Hypothalamus (tissue), 51 donors: ENCODE results near the gene EIF2B5.
A peak's percentile ranks its signal among the peaks of the same experiment; 100 is the strongest.
"Not testable (repeated sequence)": the region's sequence is repeated elsewhere in the genome, so short reads cannot be mapped to it uniquely, and the experiment has no call there.

Experiments
- DNase-seq, 51 donors: peaks; one replicate each; lab custom pipeline; 2025; lab: John Stamatoyannopoulos, UW

Gene EIF2B5

DNA sequence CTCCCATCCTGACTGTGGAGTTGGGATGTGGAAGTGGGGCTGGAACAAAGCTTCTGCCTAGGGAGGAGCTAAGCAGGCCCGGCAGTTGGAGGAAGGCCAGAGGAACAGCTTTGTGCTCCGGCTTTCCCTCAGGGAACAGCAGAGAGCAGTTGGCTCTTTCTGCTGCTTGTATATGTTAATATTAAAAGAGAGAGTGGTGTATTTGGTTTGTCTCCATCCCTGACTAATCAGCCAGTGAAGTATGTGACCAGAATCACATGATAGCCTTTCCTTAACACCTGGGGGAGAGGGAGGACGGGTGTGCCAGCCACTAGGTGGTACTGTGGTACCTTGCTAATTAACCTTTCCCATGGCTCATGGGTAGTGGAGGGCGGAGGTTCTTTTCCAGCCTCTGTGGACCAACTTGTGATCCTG, 10.0 kb downstream of the EIF2B5 start:
- peak in 9 of 51 donors; percentile 3 to 42 (median 13) for DNase-seq

- no peak for DNase-seq
These were observed 10.7 kb downstream of the EIF2B5 start for GRCh38 chr3:184145751-184146270.

DNA sequence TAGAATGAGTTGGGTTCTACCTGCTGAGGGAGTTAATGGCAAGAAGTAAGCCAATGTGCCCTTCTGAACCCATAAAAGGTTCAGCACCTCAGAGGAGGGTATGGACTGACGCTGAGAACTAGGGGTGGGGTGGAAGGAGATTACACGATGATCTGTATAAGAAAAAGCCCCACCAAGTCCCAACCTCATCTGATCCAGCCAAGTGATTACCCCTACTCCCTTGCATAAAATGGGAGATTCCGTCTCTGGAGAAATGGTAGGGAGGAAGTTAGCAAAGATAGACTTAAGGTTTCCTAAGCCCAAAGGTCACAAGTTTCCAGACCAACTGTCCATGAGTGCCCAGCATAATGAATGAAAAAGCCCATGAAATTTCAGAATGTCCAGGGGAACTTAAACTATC, 12.9 kb downstream of the EIF2B5 start:
- DNase-seq = no peak

DNA sequence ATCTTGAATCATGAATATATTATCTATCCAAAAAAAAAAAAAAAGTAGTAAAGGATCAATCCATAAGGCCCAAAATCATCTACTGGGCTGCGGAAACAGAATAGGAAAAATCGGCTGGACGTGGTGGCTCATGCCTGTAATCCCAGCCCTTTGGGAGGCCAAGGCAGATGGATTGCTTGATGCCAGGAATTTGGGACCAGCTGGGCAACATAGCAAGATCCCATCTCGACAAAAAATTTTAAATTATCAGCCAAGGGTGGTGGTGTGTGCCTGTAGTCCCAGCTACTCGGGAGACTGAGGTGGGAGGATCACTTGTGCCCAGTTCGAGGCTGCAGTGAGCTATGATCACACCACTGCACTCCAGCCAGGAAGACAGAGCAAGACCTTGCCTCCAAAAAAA, 14.0 kb downstream of the EIF2B5 start:
- DNase-seq = no peak

DNA sequence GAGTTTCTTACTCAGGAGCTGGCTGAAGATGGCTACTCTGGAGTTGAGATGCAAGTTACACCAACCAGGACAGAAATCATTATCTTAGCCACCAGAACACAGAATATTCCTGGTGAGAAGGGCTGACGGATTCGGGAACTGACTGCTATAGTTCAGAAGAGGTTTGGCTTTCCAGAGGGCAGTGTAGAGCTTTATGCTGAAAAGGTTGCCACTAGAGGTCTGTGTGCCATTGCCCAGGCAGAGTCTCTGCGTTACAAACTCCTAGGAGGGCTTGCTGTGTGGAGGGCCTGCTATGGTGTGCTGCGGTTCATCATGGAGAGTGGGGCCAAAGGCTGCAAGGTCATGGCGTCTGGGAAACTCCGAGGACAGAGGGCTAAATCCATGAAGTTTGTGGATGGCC, 14.6 kb downstream of the EIF2B5 start:
- not testable (repeated sequence) for DNase-seq

DNA sequence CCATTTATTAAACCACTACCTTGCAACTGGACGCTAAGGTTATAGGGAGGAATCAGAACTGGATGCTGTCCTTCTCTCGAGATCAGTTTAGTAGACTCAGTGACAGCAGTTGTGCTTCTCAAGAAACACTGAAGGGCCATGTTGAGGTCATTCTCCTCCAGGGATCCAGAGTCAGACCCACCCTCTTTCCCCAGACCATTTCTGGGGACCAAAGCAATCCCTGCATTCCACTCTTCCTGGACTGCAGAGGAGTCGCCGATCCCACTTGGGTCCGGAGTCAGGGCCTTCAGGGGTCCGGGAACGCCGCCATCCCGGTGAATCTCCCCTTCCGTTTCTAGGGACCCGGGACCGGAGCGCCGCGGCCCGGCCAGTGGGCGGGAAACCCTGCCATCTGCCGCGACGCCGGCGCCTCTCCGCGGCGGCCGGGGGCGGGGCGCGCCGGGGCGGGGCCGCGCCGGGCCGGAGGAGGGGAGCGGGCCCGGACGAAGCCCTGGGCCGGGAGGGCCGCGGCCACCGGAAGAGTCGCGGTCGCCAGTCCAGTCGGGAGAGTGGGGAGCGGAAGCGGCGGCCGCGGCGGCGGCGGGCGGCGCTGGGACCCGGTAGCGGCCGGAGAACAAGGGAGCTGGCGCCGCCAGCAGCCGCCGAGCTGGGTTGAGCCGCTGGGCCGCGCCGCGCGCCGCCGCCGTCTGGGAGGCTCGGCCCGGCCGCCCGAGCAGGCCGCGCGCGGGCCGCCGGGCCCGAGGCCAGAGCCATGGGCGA, 19.9 kb downstream of the EIF2B5 start, which contains the start of gene DVL3:
TSS of gene DVL3 (plus strand) at position 493 of the 759 bp plus-strand sequence. CDS start at position 752, 259 bp downstream.
- DNase-seq = peak in 49 of 51 donors; percentile 4 to 78 (median 51)

- peak in 28 of 51 donors; percentile 16 to 76 (median 47) for DNase-seq
These were observed 20.7 kb downstream of the EIF2B5 start for GRCh38 chr3:184155644-184156521.

GRCh38 chr3:184156522-184156955, 21.4 kb downstream of the EIF2B5 start:
- DNase-seq = peak in 42 of 51 donors; percentile 8 to 70 (median 43)

GRCh38 chr3:184157206-184157605, 22.0 kb downstream of the EIF2B5 start:
- DNase-seq = no peak

DNA sequence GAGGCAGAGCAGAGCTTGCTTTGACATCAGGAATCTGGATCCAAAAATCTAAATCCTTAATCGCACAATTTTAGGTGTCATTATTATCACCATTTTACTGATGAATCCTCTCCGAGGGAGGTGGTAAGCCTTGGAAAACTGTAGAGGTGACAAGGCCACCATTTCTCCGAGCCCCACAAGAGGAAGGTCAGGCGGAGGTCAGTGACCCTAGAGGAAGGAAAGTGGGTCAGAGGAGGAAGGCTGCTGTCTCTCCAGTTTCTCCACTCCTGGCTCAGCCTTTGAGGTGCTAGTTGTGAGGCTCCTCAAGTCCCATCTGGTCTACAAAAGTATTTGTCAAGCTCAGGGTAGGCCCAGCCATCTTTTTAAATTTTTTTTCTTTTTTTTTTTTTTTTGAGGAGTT, 23.2 kb downstream of the EIF2B5 start:
- no peak for DNase-seq

DNA sequence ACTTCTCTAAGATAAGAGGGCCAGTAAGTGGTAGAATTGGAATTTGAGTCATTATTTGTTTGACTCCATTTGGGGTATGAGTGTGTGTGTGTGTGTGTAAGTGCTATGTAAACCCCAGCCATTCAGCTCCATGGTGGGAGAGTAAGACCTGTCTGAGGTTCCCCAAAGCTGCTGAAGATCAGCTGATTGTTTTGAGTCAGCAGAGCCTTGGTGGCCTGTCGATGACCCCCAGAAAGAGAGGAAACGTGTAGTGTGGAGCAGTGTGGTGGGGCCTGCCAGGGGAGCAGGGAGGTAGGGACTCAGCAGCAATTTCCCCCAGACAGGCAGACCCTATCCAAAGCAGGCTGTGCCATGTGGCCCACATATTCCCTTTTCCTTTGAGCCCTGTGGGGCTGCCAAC, 25.3 kb downstream of the EIF2B5 start:
- no peak for DNase-seq

GRCh38 chr3:184162571-184163070, 27.5 kb downstream of the EIF2B5 start:
- not testable (repeated sequence) for DNase-seq

DNA sequence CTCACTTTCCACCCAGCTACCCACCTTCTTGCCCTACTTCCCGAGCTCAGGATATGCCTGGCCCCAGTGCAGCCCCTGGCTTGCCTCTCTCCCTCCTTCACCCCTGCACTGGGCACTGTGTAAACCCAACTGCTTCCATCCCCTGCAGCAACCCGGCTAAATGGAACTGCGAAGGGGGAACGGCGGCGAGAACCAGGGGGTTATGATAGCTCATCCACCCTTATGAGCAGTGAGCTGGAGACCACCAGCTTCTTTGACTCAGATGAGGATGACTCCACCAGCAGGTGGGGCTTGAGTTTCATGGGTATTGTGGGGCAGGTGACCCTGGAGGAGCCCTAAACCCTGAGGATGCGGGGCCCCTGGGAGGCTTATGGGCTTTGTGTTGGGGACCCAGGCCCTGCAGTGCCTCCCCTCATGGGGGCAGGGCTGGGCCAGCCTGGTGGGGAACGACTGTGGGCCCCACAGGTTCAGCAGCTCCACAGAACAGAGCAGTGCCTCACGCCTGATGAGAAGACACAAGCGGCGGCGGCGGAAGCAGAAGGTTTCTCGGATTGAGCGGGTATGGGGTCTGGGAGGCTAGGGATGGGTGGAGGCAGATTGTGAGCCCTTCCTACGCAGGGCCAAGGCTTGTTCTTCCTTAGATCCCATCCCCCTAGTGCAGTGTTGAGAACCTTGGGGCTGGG, 29.6 kb downstream of the EIF2B5 start:
- DNase-seq = no peak

DNA sequence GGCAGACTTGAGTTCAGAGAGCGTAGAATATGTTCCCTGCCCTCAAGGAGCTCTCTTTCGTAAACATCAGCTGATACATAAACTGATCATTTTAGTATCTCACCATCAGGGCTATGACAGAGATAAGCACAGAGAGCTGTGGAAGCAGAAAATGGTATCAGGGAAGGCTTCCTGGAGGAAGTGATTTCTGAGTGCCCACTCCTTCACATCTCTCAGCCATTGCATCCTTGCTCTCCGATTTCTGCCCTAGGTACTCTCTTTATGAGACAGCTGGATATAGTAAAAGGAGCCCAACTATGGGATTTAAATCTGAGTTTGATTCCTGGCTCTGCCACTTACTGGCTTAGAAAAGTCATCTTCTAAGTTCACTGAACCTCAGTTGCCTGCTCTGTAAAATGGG, 30.4 kb downstream of the EIF2B5 start:
- no peak for DNase-seq

GRCh38 chr3:184166671-184167070, 31.5 kb downstream of the EIF2B5 start:
- DNase-seq = no peak

DNA sequence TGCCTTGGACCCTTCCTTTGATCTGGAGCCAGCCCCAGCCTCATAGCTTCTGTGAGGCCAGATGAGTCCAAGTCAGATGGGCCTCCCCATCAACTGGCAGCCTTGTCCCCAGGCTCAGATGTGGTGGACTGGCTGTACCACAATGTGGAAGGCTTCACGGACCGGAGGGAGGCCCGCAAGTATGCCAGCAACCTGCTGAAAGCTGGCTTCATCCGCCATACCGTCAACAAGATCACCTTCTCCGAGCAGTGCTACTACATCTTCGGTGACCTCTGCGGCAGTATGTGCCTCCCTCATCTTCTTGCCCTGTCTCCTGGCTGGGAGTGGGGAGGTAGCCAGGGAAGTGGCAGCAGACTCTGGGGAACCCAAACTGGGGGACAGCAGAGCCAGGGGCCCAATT, 32.6 kb downstream of the EIF2B5 start:
- no peak for DNase-seq

DNA sequence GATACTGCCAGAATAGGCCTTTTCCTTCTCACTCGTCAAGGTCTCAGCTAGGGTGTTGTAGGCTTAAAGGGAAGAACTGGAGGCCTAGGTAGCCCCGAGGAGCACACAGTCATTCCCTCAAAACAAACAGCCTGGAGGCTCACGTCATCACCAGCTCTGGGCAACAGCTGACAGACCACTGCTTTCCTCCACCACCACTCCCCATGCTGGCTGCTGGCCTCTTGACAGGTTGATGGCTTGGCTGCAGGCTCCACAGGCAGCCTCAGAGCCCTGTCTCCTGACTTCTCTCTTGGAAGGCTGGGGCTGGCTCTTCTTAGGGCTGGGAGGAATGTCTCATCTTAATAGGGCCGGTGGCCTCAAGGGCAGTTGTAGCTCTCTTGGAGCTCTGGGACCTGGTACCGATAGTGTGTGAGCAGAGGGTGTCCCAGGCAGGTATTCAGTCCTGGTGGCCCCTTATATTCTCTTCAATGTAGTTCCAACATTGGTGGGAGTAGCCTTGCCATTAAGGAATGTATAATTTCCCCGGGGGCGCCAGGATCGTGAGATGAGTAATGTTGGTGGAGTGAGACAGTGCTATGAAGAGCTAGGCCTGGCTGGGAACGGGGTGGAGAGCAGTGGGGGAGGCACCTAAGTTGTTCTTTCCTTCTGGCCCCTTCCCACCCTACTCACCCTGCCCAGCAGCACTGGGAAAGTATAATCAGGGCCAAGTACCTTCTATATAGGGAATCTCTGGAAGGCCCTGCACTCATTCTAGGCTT, 33.4 kb downstream of the EIF2B5 start:
- DNase-seq = peak in 2 of 51 donors; percentile 5 to 16

DNA sequence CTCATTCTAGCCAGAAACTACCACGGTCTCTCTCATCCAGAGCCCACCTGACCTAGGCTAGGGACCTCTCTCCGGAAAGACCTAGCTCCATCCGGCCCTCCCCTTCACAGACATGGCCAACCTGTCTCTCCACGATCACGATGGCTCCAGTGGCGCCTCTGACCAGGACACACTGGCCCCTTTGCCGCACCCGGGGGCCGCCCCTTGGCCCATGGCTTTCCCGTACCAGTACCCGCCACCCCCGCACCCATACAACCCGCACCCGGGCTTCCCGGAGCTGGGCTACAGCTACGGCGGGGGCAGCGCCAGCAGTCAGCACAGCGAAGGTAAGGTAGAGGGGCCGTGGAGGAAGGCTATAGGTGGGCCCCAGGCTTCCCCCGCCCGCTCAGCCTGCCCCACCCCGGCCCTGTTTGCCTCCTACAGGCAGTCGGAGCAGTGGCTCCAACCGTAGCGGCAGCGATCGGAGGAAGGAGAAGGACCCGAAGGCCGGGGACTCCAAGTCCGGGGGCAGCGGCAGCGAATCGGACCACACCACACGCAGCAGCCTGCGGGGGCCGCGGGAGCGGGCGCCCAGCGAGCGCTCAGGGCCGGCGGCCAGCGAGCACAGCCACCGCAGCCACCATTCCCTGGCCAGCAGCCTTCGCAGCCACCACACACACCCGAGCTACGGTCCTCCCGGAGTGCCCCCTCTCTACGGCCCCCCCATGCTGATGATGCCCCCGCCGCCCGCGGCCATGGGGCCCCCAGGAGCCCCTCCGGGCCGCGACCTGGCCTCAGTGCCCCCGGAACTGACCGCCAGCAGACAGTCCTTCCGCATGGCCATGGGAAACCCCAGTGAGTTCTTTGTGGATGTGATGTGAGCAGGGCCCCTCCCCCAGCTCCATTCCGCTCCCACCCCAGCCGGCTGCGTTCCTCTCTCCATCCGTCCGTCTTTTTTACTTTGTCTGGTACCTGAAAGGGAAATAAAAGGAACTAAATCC, 35.0 kb downstream of the EIF2B5 start:
- no peak for DNase-seq
